GM19397 (cell line): ENCODE data around the gene HHAT.
"Not testable (repeated sequence)": the region's sequence is repeated elsewhere in the genome, so short reads cannot be mapped to it uniquely, and the experiment has no call there.

Experiments used
- ATAC-seq: cut with Tn5 transposase; IDR thresholded peaks from one replicate; pipeline ENCODE4 v1.9.1; 2021; ENCODE audit warnings: mild to moderate bottlenecking, moderate library complexity; ENCODE audit not compliant: unreplicated experiment

The HHAT gene

GRCh38 chr1:210354305-210354704, 25.6 kb downstream of the HHAT start:
- not testable (repeated sequence) for ATAC-seq

DNA sequence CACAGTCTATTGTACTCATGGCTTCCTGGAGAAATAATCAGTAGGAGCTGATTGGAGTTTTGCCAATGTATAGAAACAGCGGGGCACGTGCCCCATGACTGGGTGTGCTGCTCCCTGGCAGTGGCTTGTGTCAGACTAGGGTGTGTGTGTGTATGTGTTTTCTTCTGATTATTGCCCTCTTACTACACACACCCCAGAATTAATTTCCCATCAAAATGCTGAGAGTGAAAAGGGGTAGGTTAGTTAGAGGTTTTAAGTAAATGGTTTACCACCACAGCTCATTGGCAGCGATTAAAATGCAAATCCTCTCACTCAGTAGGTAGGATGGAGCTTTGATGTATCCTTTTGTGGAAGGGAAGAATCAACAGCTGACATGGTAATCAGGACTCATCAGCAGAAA, 29.9 kb downstream of the HHAT start:
- ATAC-seq, result no peak

DNA sequence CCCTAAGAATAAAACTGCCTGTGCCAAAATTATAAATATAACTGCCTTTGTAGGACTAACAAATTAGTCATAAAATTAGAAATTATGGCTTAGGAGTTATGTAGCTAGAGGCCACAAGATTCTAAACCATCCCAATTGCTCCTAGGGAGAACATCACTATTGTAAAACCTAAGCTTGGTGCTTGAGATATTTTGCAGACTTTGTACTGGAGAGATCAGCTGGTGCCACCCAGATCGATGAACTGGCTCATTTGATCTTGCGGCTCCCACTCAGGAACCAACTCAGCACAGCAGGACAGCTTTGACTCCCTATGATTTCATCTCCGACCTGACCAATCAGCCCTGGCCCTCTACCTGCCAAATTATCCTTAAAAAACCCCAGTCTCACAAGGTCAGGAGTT, 30.6 kb downstream of the HHAT start:
- ATAC-seq, result no peak

DNA sequence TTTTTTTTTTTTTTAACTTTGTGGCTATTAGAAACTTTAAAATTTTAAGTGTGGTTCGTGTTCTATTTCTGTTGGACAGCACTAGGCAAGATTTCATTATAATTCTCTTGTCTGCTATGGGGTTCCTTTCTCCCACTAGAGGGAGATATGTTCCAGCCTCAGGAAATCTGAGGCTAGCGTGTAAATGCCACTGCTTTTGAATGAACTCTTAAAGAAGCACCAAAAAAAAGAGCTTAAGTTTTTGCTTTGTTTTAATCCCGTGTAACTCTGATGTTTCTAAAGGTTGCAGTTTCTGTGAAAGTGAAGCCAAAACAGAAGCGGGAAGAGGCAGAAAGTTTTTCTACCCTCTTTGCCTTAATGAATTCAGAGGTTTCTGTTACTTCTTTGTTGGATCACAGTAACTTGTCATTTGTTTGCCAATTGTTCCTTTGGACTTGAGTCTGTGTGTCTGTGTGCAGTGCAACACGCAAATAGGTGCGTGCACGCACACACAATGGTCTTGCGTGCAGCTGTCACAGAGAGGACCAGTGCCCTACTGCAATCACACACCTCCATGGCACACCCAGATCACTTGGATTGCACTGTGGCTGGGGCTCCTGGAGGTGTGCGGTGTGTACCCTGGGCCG, 32.3 kb downstream of the HHAT start:
- ATAC-seq, result no peak

- no peak for ATAC-seq
Observed at GRCh38 chr1:210361665-210362064, 33.0 kb downstream of the HHAT start.

DNA sequence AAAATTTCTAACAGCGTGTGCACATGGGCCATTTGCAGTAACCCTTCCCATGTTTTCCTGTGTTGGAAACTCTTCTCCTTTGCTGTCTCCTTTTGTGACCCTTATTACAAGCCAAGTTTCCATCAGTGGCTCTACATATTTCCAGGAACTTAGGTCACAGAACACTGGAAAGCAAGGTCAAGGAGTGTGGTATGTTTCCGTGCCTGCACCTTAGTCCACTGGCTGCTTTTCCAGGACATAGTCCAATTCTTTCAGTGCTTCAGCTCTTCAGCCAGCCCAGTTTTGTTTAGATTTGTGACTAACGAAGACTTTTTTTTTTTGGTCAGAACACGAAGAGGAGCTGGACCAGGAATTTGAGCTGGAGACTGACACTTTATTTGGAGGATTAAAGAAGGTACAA, 33.8 kb downstream of the HHAT start:
- ATAC-seq, result no peak

GRCh38 chr1:210363119-210363518, 34.4 kb downstream of the HHAT start:
- ATAC-seq, result no peak

DNA sequence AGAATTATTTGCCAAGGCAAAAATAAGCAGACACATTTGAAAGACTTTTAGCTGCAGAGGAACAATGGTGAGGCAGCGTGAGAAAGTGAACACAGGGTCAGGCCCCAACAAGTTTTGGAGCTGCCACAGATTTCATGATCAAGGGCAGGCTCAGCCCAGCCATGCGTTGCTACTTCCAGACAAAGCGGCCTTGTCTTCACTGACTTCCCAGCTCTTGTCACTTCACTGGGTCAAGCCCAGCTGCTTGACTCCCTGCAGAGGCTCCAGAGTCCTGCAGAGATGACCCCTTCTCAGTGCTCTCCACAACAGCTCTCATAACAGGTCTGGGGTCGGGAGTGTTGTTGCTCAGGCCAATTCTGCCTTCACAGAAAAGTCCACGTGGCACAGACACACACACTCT, 35.8 kb downstream of the HHAT start:
- ATAC-seq, result no peak

GRCh38 chr1:210366767-210367166, 38.1 kb downstream of the HHAT start:
- no peak for ATAC-seq

- ATAC-seq, result no peak
Observed at GRCh38 chr1:210367566-210367965, 38.9 kb downstream of the HHAT start.

DNA sequence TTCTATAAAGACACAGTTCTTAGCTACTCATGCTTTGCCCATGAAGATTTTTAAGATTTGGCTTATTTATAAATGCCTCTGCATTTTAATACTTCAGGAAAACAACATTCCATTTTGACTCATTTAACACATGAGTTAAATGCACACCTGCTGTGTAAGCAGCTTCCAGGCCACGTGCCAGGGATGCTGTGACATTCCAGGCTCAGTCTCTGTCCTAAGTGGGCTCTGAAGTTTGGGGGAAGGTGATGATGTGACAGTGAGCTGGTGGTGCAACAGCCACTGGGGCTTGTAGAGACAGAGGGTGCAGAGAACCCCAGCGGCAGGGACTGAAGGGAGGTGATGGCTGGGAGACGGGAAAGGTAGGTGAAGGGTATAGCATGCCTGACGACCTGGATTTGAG, 40.7 kb downstream of the HHAT start:
- no peak for ATAC-seq

DNA sequence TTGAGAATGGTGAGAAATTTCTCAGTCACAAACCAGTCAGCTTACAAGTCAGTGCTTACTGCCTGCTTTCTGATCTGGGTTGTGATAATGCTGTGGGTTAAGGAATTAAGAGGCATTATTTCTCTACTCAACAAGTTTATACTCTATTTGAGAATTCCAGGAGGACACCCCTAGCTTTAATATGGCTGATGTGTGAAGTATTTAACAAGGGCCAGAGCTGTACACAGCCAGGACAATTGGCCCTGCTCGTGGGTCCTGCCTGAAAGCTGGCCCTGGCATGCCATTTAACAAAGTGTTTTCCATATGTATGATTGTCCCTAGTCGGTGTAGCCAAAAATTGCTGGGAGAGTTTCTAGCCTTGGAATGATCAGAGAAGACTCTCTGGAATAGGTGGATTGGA, 43.2 kb downstream of the HHAT start:
- no peak for ATAC-seq

DNA sequence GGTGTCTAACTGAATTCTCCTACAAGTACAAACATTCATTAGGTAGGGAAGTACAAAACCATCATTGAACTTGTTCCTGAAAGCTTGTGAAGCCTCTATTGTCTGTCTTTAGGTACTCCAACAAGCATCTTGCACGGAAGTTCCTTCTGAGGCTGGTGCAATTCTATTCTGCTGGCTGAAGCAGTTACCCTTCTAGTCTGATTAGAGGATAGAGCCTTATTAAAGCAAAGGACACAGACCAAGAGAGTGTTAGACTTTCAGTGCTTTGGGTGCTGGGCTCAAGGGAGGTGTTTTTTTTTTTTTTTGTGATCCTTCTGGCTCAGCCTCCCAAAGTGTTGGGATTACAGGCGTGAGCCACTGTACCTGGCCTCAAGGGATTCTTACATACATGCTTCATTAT, 43.8 kb downstream of the HHAT start:
- no peak for ATAC-seq

- no peak for ATAC-seq
Observed at GRCh38 chr1:210372931-210373627, 44.4 kb downstream of the HHAT start.

DNA sequence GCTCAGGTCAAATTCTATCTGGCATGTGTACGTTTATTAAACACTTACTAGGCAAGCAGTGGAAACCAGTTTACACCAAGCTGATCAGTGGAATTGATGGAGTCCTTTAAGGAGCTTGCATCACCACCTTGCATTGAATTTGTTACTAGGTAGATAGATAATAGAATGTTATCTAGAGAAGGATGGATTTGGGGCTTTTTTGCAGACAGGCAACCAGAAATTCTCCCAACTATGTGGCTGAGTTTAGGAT, 44.9 kb downstream of the HHAT start:
- no peak for ATAC-seq

DNA sequence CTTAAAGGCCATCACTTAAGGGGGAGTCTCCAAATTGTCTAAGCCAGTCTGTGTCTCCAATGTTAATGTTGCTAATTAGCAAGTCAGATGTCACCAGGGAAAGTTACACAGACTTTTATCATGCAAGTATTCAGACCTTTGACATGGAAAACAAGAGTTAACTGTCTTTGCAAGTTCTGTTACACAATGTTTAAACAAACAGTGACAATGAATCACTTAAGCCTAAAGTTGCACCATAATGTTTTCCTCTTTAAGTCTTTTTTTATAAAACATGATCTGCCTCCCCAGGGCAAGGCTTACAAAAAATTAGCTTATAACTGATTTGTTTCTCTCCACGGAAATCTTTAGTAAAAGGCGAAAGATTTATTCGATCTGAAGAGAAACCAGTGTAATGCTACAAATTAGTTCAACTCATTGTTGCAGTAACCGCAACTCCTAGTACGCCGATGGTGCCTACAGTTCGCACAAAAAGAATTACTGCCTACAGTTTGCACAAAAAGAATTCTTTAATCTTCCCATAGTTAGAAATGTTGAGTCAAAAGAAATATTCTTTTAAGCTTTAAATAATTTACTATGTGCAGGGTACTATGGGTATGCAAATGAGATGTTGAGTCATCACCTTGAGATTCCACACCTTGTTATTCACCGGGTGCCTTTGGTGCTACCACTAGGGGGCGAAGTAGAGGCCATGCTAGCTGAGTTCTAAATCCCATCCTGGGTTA, 45.3 kb downstream of the HHAT start:
- ATAC-seq, result peak; percentile 63

- ATAC-seq, result no peak
Observed at GRCh38 chr1:210374600-210374953, 45.9 kb downstream of the HHAT start.

DNA sequence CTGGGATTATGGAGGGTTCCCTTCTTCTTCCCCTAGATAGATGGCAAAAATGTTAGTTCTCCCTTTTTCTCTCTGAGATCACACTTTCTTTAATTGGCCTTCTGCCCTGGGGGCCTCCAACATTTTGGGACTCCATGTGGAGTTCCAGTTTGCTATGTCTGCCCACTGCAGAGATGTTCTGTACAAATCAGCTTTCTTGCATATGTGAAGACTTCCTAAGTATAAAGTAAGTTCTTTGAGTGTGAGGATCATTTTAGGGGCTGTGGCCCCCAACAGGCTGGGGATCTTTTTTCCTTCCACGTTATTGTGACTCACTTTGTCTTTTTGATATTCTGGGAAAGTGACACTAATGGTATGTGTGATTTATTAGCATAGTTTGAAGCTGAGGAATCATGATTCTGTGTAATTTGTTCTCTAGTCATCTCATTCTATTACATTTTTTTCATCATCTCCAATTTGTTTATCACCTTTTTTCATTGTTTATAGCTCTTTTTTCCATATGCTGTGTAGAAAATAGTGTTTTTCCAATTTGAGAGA, 48.2 kb downstream of the HHAT start:
- no peak for ATAC-seq

GRCh38 chr1:210377731-210378333, 49.1 kb downstream of the HHAT start:
- ATAC-seq, result no peak

DNA sequence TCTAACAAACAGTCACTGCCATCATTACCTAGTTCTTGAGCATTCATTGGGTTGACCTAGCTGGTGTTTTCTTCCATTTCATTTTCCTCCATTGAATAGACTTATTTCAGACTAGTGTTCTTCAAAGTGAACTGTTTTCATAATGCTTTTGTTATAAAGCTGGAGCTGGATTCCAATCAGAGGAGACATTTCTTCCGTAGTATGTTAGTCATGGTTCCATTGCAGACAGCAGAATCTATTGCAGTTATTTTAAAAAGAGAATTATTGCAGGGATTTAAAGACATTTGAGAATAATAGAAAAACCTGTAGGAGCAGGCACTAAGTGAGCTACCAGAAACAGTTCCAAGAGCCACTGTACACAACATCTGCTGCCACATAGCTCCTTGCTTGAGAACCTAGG, 50.0 kb downstream of the HHAT start:
- ATAC-seq, result no peak

DNA sequence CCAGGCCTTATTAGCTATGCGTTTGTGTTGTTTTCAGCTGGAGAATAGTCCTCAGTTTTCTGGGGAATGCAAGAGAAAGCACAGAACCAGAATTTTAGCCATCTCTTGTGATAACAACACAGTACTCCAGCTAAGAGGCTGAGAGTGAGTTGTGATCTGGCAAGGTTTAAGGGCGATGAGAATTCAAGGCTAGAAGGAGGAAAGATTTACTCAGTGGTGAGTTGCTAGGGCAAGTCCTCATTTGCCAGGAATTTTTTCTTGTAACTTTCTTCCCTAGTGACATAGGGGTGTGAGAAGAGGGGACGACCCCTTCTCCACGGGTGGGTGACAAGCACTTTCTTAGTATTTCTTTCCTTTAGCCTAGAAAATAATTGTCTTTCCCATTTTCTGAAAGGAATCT, 53.2 kb downstream of the HHAT start:
- no peak for ATAC-seq

- no peak for ATAC-seq
Observed at GRCh38 chr1:210384625-210385024, 55.9 kb downstream of the HHAT start.
